Parathyroid adenoma (tissue), 2 donors: Measurements from ENCODE around the gene ACCSL.

Source experiments
- H2AFZ ChIP-seq: fragments of 300-600 bp; sonication (generic); one replicate; pipeline ENCODE4 v1.7.0; 2017; ENCODE audit warnings: antibody characterized with exemption, mild to moderate bottlenecking
- H3K27ac ChIP-seq: fragments of 300-600 bp; sonication (generic); one replicate; pipeline ENCODE4 v1.7.0; 2017
- H3K27me3 ChIP-seq: fragments of 300-600 bp; sonication (generic); one replicate; pipeline ENCODE4 v1.7.0; 2017; ENCODE audit warnings: low read length; ENCODE audit not compliant: control insufficient read depth, insufficient read depth
- H3K36me3 ChIP-seq: fragments of 300-600 bp; sonication (generic); one replicate; pipeline ENCODE4 v1.7.0; 2017; ENCODE audit warnings: low read length; ENCODE audit not compliant: control insufficient read depth, insufficient read depth
- H3K4me1 ChIP-seq: fragments of 300-600 bp; sonication (generic); one replicate; pipeline ENCODE4 v1.7.0; 2017; ENCODE audit warnings: control low read depth
- H3K4me2 ChIP-seq: fragments of 300-600 bp; sonication (generic); one replicate; pipeline ENCODE4 v1.7.0; 2017; ENCODE audit warnings: low read length
- H3K4me3 ChIP-seq: fragments of 300-600 bp; sonication (generic); one replicate; pipeline ENCODE4 v1.7.0; 2017; ENCODE audit warnings: low read depth, low read length
- H3K79me2 ChIP-seq: fragments of 300-600 bp; sonication (generic); one replicate; pipeline ENCODE4 v1.7.0; 2017; ENCODE audit warnings: control low read depth
- H3K9ac ChIP-seq: fragments of 300-600 bp; sonication (generic); one replicate; pipeline ENCODE4 v1.7.0; 2017; ENCODE audit warnings: mild to moderate bottlenecking
- H3K9me3 ChIP-seq: fragments of 300-600 bp; sonication (generic); one replicate; pipeline ENCODE4 v1.7.0; 2017; ENCODE audit warnings: low read length; ENCODE audit not compliant: control insufficient read depth
- TF ChIP-seq, protein P1 (sequence below): fragments of 300-600 bp; sonication (generic); IDR thresholded peaks from one replicate; pipeline ENCODE4 v1.7.0; 2017; ENCODE audit warnings: antibody characterized with exemption, mild to moderate bottlenecking
- donor health status: primary hyperparathyroidism.

Gene ACCSL

DNA sequence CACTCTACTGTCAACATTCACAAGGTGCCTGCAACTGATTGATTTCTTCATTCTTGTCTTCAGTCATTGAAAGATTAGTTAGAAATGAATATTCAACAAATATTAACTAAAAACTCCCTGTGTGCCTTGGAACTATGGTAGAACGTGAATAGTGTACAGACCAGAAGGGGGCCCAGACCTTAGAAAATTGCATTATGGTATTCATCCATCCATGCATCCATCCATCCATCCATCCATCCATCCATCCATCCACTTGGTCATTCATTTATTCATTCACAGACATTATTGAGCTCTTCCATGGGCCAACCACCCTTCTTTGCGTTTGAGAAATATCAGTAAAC, 10.2 kb upstream of the ACCSL start:
- Histone ChIP-seq H3K4me2 (no peak overlapping the region), H2AFZ (no peak overlapping the region), H3K9me3 (no peaks in the 10 kb centered on the region), H3K36me3 (no peaks in the 10 kb centered on the region), H3K4me3 (no peak overlapping the region), H3K4me1 (no peaks in the 10 kb centered on the region), H3K27me3 (no peaks in the 10 kb centered on the region), H3K9ac (no peak overlapping the region), H3K79me2 (no peaks in the 10 kb centered on the region), H3K27ac (no peak overlapping the region)
- TF ChIP-seq, protein P1, sequence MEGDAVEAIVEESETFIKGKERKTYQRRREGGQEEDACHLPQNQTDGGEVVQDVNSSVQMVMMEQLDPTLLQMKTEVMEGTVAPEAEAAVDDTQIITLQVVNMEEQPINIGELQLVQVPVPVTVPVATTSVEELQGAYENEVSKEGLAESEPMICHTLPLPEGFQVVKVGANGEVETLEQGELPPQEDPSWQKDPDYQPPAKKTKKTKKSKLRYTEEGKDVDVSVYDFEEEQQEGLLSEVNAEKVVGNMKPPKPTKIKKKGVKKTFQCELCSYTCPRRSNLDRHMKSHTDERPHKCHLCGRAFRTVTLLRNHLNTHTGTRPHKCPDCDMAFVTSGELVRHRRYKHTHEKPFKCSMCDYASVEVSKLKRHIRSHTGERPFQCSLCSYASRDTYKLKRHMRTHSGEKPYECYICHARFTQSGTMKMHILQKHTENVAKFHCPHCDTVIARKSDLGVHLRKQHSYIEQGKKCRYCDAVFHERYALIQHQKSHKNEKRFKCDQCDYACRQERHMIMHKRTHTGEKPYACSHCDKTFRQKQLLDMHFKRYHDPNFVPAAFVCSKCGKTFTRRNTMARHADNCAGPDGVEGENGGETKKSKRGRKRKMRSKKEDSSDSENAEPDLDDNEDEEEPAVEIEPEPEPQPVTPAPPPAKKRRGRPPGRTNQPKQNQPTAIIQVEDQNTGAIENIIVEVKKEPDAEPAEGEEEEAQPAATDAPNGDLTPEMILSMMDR: no peak

DNA sequence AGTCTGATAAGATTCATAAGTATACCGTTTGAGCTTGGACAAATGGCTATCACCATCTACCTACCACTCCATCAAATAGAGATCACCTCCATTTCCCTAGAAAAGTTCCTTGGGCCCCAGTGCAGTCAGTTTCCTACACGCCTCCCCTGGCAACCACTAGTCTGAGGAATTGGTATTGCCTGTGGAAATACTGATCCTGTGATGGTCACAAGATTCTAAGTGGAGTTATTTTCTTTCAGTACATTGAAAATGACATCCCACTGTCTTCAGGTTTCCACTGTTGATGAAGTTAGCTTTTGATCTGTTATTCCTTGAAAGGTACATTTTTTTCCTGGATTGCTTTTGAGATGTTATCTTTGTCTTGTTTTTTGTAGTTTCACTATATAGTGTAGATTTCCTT, 4.6 kb upstream of the ACCSL start:
- H2AFZ ChIP-seq: no peak overlapping the region
- H3K27ac ChIP-seq: no peak overlapping the region
- H3K4me3 ChIP-seq: no peak overlapping the region
- no peaks in the 10 kb centered on the region for H3K9me3 ChIP-seq
- H3K4me1 ChIP-seq: no peaks in the 10 kb centered on the region
- H3K9ac ChIP-seq: no peak overlapping the region
- no peaks in the 10 kb centered on the region for H3K36me3 ChIP-seq
- TF ChIP-seq, protein P1: no peak
- H3K27me3 ChIP-seq: no peaks in the 10 kb centered on the region
- H3K79me2 ChIP-seq: no peaks in the 10 kb centered on the region
- H3K4me2 ChIP-seq: no peak overlapping the region

DNA sequence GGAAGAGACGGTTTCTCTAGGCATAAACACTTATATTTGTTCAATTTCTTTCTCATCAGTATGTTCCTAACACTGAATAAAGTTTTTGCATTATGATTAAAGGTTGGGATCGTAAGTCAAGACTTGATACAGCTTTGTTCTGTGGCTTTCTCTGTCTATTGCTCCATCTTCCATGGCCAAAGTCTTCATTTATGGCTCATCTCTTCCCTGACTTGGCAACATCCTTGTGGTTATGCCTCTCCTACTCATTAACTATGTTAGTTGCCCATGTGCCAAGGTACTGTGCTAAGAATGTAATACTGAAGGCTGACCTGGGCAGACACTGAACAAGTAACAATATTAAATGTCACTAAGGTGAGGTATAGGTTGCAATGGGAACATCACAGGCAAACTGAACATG, 1.6 kb upstream of the ACCSL start:
- no peaks in the 10 kb centered on the region for H3K79me2 ChIP-seq
- TF ChIP-seq, protein P1: no peak
- no peak overlapping the region for H2AFZ ChIP-seq
- no peaks in the 10 kb centered on the region for H3K9me3 ChIP-seq
- H3K36me3 ChIP-seq: no peaks in the 10 kb centered on the region
- no peak overlapping the region for H3K27ac ChIP-seq
- no peaks in the 10 kb centered on the region for H3K27me3 ChIP-seq
- no peak overlapping the region for H3K4me3 ChIP-seq
- no peaks in the 10 kb centered on the region for H3K4me1 ChIP-seq
- no peak overlapping the region for H3K4me2 ChIP-seq
- no peak overlapping the region for H3K9ac ChIP-seq

DNA sequence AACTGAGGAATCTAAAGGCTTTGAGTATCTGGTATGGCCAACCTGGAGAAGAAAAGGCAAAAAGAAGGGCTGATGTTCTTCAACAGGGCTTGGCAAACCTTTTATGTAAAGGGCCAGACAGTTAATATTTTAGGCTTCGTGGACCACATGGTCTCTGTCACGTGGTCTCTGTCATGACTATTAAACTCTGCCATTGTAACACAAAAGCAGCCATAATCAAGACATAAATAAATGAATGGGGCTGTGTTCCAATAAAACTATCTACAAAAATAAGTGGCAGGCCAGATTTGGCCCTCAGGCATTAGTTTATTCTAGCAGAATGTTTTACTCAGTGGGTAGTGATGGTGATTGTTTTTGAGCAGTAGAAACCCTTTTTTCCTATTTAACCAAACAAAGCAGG, 483 bp upstream of the ACCSL start:
- Histone ChIP-seq H3K27ac (no peak overlapping the region), H3K4me3 (no peak overlapping the region), H3K9ac (no peak overlapping the region), H3K79me2 (no peaks in the 10 kb centered on the region), H3K9me3 (no peaks in the 10 kb centered on the region), H2AFZ (no peak overlapping the region), H3K4me2 (no peak overlapping the region), H3K4me1 (no peaks in the 10 kb centered on the region), H3K27me3 (no peaks in the 10 kb centered on the region), H3K36me3 (no peaks in the 10 kb centered on the region)
- TF ChIP-seq, protein P1: no peak

DNA sequence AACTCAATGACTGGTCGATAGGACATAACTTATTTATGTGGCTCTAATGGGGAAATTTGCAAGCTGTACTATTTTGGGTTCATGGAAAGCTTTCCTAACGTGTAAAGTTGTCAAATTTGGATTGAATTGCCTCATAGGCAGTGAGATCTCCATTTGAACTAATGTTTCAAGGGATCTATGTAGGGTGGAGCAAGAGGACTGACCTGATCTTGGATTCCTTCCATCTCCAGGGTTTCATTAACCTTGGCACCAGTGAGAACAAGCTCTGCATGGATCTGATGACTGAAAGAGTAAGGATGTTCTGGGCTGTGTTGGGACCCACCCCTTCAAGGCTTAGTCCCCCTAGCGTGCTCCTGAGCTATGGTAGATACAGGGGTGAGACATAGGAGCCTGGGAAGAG, 2.1 kb downstream of the ACCSL start:
- Histone ChIP-seq H3K4me3 (no peak overlapping the region), H3K4me2 (no peak overlapping the region), H3K36me3 (no peaks in the 10 kb centered on the region), H2AFZ (no peak overlapping the region), H3K27ac (no peak overlapping the region), H3K4me1 (no peaks in the 10 kb centered on the region), H3K9me3 (no peaks in the 10 kb centered on the region), H3K79me2 (no peaks in the 10 kb centered on the region), H3K27me3 (no peaks in the 10 kb centered on the region), H3K9ac (no peak overlapping the region)
- TF ChIP-seq, protein P1: no peak
